ENCODE results near the gene ARG2. TPM values are rescaled to one million over a fixed set of nuclear protein-coding genes. Genes with fewer than 3 reads are reported as not detected.

Gene ARG2
- total RNA-seq, 1 donor: 11.2 TPM

- Histone ChIP-seq H3K79me2 (ENCODE audit: insufficient read depth, low read length) (no peaks in the 10 kb centered on the region), H4K20me1 (ENCODE audit: insufficient read depth, low read length) (no peaks in the 10 kb centered on the region), H3K9me3 (ENCODE audit: low read depth, low read length) (no peaks in the 10 kb centered on the region), H3K36me3 (ENCODE audit: insufficient read depth, low read length) (no peaks in the 10 kb centered on the region), H2AFZ (ENCODE audit: low read length) (no peak overlapping the region), H3K4me1 (ENCODE audit: insufficient read depth, low read length) (no peaks in the 10 kb centered on the region), H3K27ac (ENCODE audit: low read depth, low read length) (no peak overlapping the region), H3K4me3 (ENCODE audit: insufficient read depth, low read length) (no peak overlapping the region), H3K27me3 (ENCODE audit: insufficient read depth, low read length) (no peaks in the 10 kb centered on the region), H3K4me2 (ENCODE audit: insufficient read depth, low read length) (no peak overlapping the region)
- TF ChIP-seq CTCF (IDR thresholded peaks at IDR 0.05; ENCODE audit: extremely low read depth, low read depth, low read length): no peak
- DNase-seq (ENCODE audit: insufficient read length, low spot score, missing footprints): no peak
These were observed 18.9 kb downstream of the ARG2 start for GRCh38 chr14:67638642-67639041.

GRCh38 chr14:67641480-67641879, 21.8 kb downstream of the ARG2 start:
- TF ChIP-seq CTCF (IDR thresholded peaks at IDR 0.05; ENCODE audit: extremely low read depth, low read depth, low read length): no peak
- no peak for DNase-seq (ENCODE audit: insufficient read length, low spot score, missing footprints)

GRCh38 chr14:67641902-67642749, 22.4 kb downstream of the ARG2 start:
- DNase-seq (ENCODE audit: insufficient read length, low spot score, missing footprints): no peak
- no peak overlapping the region for H2AFZ ChIP-seq (ENCODE audit: low read length)

More at GRCh38 chr14:67641480-67641879, 21.8 kb downstream of the ARG2 start:
- Histone ChIP-seq H3K9me3 (ENCODE audit: low read depth, low read length) (no peaks in the 10 kb centered on the region), H3K4me3 (ENCODE audit: insufficient read depth, low read length) (no peak overlapping the region), H3K4me1 (ENCODE audit: insufficient read depth, low read length) (no peaks in the 10 kb centered on the region), H4K20me1 (ENCODE audit: insufficient read depth, low read length) (no peaks in the 10 kb centered on the region), H3K36me3 (ENCODE audit: insufficient read depth, low read length) (no peaks in the 10 kb centered on the region), H3K79me2 (ENCODE audit: insufficient read depth, low read length) (no peaks in the 10 kb centered on the region), H3K4me2 (ENCODE audit: insufficient read depth, low read length) (no peak overlapping the region), H3K27me3 (ENCODE audit: insufficient read depth, low read length) (no peaks in the 10 kb centered on the region), H3K27ac (ENCODE audit: low read depth, low read length) (no peak overlapping the region), H2AFZ (ENCODE audit: low read length) (no peak overlapping the region)

More at GRCh38 chr14:67641902-67642749, 22.4 kb downstream of the ARG2 start:
- no peak for TF ChIP-seq CTCF (IDR thresholded peaks at IDR 0.05; ENCODE audit: extremely low read depth, low read depth, low read length)
- H3K4me1 ChIP-seq (ENCODE audit: insufficient read depth, low read length): no peaks in the 10 kb centered on the region
- no peak overlapping the region for H3K4me3 ChIP-seq (ENCODE audit: insufficient read depth, low read length)
- H3K27ac ChIP-seq (ENCODE audit: low read depth, low read length): no peak overlapping the region
- no peaks in the 10 kb centered on the region for H3K36me3 ChIP-seq (ENCODE audit: insufficient read depth, low read length)
- H3K27me3 ChIP-seq (ENCODE audit: insufficient read depth, low read length): no peaks in the 10 kb centered on the region
- H4K20me1 ChIP-seq (ENCODE audit: insufficient read depth, low read length): no peaks in the 10 kb centered on the region
- no peaks in the 10 kb centered on the region for H3K9me3 ChIP-seq (ENCODE audit: low read depth, low read length)
- H3K4me2 ChIP-seq (ENCODE audit: insufficient read depth, low read length): no peak overlapping the region
- no peaks in the 10 kb centered on the region for H3K79me2 ChIP-seq (ENCODE audit: insufficient read depth, low read length)
